Neural cell (in vitro differentiated cells): ENCODE results near the gene ZIC1. TPM values are rescaled to one million over a fixed set of nuclear protein-coding genes. Genes with fewer than 3 reads are reported as not detected.

Experiments used
- H2AFZ ChIP-seq: fragments of 200-600, 300-800 bp; sonication (generic), shearing (Covaris generic); 2 replicates; pipeline ENCODE4 v1.6.0; 2014; ENCODE audit warnings: low read depth, mild to moderate bottlenecking, antibody characterized with exemption, low read length, moderate library complexity
- H3F3A ChIP-seq: fragments of 200-600 bp; shearing (Covaris generic); 2 replicates; pipeline ENCODE4 v1.6.1; 2016; ENCODE audit warnings: mild to moderate bottlenecking, moderate library complexity, mixed read lengths, antibody characterized with exemption, low read length; ENCODE audit not compliant: insufficient read depth, poor library complexity, severe bottlenecking
- H3K27ac ChIP-seq: fragments of 200-600, 300-800 bp; sonication (generic), shearing (Covaris generic); 2 replicates; pipeline ENCODE4 v1.5.1; 2014; ENCODE audit warnings: mild to moderate bottlenecking, low read length, moderate library complexity
- H3K27me3 ChIP-seq: fragments of 300-800, 200-600 bp; sonication (generic), shearing (Covaris generic); 2 replicates; pipeline ENCODE4 v1.6.0; 2014; ENCODE audit warnings: mild to moderate bottlenecking, low read depth, low read length, moderate library complexity; ENCODE audit not compliant: insufficient read depth
- H3K36me3 ChIP-seq: fragments of 300-800, 200-600 bp; sonication (generic), shearing (Covaris generic); 2 replicates; pipeline ENCODE4 v1.5.1; 2014; ENCODE audit warnings: mild to moderate bottlenecking, antibody characterized with exemption, low read length, moderate library complexity; ENCODE audit not compliant: insufficient read depth
- H3K4me2 ChIP-seq: fragments of 300-800, 200-600 bp; sonication (generic), shearing (Covaris generic); 2 replicates; pipeline ENCODE4 v1.6.0; 2014; ENCODE audit warnings: mild to moderate bottlenecking, low read length
- H3K4me3 ChIP-seq: fragments of 300-800, 200-600 bp; sonication (generic), shearing (Covaris generic); 2 replicates; pipeline ENCODE4 v1.5.1; 2014; ENCODE audit warnings: mild to moderate bottlenecking, low read length, moderate library complexity
- H3K79me2 ChIP-seq: fragments of 200-600 bp; shearing (Covaris generic); replicated peaks from 2 replicates; pipeline ENCODE4 v1.6.0; 2014; ENCODE audit warnings: mild to moderate bottlenecking, low read length, moderate library complexity; ENCODE audit not compliant: insufficient read depth
- H3K9ac ChIP-seq: fragments of 300-800, 200-600 bp; sonication (generic), shearing (Covaris generic); 2 replicates; pipeline ENCODE4 v1.6.1; 2016; ENCODE audit warnings: mild to moderate bottlenecking, low read length, mixed read lengths
- H3K9me2 ChIP-seq: fragments of 200-600 bp; shearing (Covaris generic); 2 replicates; pipeline ENCODE4 v1.6.1; 2016; ENCODE audit warnings: mild to moderate bottlenecking, low read length, mixed read lengths; ENCODE audit not compliant: insufficient read depth
- H3K9me3 ChIP-seq: fragments of 200-600, 300-800 bp; sonication (generic), shearing (Covaris generic); 2 replicates; pipeline ENCODE4 v1.6.1; 2016; ENCODE audit warnings: mild to moderate bottlenecking, mixed run types, low read length, moderate library complexity, mixed read lengths
- H4K20me1 ChIP-seq: fragments of 200-600 bp; shearing (Covaris generic); 2 replicates; pipeline ENCODE4 v1.6.1; 2016; ENCODE audit warnings: mild to moderate bottlenecking, mixed run types; ENCODE audit not compliant: insufficient read depth
- EP300 ChIP-seq: fragments of 450-650 bp; conservative IDR thresholded peaks from 2 replicates; pipeline ENCODE4 v1.6.1; 2014; ENCODE audit warnings: antibody characterized with exemption, mild to moderate bottlenecking, moderate library complexity; ENCODE audit not compliant: poor library complexity, severe bottlenecking
- MXI1 ChIP-seq: fragments of 450-650 bp; conservative IDR thresholded peaks from 2 replicates; pipeline ENCODE4 v1.6.1; 2014; ENCODE audit warnings: antibody characterized with exemption, mild to moderate bottlenecking; ENCODE audit not compliant: poor library complexity, severe bottlenecking
- POLR2AphosphoS5 ChIP-seq: IDR thresholded peaks from 2 replicates; pipeline ENCODE4 v1.6.1; 2012
- RAD21 ChIP-seq: fragments of 450-650 bp; conservative IDR thresholded peaks from 2 replicates; pipeline ENCODE4 v1.6.1; 2014; ENCODE audit warnings: antibody characterized with exemption, mild to moderate bottlenecking, moderate library complexity
- TAF1 ChIP-seq: IDR thresholded peaks from 2 replicates; pipeline ENCODE4 v1.6.1; 2012; ENCODE audit warnings: low read depth
- polyA plus RNA-seq: library from polyadenylated mRNA; depleted of rRNA; stranded (reverse); fragments of >200 nt; gene quantifications from 2 replicates; pipeline ENCODE4 v1.2.3, GENCODE V29; 2014
- TF ChIP-seq, protein P1 (sequence below): fragments of 450-650 bp; IDR thresholded peaks from 2 replicates; pipeline ENCODE4 v1.5.1; 2014; ENCODE audit warnings: antibody characterized with exemption, mild to moderate bottlenecking, moderate library complexity; ENCODE audit not compliant: poor library complexity, severe bottlenecking
- TF ChIP-seq, protein P2 (sequence below): IDR thresholded peaks from 2 replicates; pipeline ENCODE4 v1.6.1; 2012; ENCODE audit warnings: borderline replicate concordance

ZIC1 gene
- polyA plus RNA-seq, 1 donor from 2014 or later = 183 TPM

DNA sequence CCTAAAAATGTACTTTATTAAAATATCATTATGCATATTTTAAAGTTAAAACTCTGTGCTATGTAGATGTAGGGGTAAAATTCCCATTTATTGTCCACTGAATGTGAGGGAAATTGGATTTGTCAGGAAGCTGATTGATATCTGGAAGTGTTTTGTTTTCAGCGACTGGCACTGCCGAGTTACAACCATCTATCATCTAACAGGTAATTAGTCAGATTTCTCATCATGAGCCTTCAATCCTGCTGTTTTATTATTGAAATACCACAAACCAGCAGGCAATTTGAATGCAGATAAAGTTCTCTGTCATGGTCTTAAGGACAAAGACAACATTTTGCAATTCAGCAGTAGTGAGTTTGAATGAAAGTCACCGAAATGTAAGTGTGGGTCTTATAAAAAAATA, 40.5 kb downstream of the ZIC1 start:
- H3K79me2 ChIP-seq = no peaks in the 10 kb centered on the region
- no peak overlapping the region for H3K4me2 ChIP-seq
- H3K9ac ChIP-seq = no peak overlapping the region
- H3K36me3 ChIP-seq = no peaks in the 10 kb centered on the region
- H3K9me2 ChIP-seq = no peaks in the 10 kb centered on the region
- no peaks in the 10 kb centered on the region for H4K20me1 ChIP-seq
- no peaks in the 10 kb centered on the region for H3F3A ChIP-seq
- H3K4me3 ChIP-seq = no peak overlapping the region
- no peaks in the 10 kb centered on the region for H3K27me3 ChIP-seq
- H3K9me3 ChIP-seq = no peaks in the 10 kb centered on the region
- H3K27ac ChIP-seq = no peak overlapping the region
- TF ChIP-seq EP300 (peak; percentile 63), POLR2AphosphoS5 (peak; percentile 27)
- TF ChIP-seq, protein P1, sequence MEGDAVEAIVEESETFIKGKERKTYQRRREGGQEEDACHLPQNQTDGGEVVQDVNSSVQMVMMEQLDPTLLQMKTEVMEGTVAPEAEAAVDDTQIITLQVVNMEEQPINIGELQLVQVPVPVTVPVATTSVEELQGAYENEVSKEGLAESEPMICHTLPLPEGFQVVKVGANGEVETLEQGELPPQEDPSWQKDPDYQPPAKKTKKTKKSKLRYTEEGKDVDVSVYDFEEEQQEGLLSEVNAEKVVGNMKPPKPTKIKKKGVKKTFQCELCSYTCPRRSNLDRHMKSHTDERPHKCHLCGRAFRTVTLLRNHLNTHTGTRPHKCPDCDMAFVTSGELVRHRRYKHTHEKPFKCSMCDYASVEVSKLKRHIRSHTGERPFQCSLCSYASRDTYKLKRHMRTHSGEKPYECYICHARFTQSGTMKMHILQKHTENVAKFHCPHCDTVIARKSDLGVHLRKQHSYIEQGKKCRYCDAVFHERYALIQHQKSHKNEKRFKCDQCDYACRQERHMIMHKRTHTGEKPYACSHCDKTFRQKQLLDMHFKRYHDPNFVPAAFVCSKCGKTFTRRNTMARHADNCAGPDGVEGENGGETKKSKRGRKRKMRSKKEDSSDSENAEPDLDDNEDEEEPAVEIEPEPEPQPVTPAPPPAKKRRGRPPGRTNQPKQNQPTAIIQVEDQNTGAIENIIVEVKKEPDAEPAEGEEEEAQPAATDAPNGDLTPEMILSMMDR = no peak
- TF ChIP-seq, protein P2, sequence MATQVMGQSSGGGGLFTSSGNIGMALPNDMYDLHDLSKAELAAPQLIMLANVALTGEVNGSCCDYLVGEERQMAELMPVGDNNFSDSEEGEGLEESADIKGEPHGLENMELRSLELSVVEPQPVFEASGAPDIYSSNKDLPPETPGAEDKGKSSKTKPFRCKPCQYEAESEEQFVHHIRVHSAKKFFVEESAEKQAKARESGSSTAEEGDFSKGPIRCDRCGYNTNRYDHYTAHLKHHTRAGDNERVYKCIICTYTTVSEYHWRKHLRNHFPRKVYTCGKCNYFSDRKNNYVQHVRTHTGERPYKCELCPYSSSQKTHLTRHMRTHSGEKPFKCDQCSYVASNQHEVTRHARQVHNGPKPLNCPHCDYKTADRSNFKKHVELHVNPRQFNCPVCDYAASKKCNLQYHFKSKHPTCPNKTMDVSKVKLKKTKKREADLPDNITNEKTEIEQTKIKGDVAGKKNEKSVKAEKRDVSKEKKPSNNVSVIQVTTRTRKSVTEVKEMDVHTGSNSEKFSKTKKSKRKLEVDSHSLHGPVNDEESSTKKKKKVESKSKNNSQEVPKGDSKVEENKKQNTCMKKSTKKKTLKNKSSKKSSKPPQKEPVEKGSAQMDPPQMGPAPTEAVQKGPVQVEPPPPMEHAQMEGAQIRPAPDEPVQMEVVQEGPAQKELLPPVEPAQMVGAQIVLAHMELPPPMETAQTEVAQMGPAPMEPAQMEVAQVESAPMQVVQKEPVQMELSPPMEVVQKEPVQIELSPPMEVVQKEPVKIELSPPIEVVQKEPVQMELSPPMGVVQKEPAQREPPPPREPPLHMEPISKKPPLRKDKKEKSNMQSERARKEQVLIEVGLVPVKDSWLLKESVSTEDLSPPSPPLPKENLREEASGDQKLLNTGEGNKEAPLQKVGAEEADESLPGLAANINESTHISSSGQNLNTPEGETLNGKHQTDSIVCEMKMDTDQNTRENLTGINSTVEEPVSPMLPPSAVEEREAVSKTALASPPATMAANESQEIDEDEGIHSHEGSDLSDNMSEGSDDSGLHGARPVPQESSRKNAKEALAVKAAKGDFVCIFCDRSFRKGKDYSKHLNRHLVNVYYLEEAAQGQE = peak; percentile 34
- no peak overlapping the region for H2AFZ ChIP-seq

DNA sequence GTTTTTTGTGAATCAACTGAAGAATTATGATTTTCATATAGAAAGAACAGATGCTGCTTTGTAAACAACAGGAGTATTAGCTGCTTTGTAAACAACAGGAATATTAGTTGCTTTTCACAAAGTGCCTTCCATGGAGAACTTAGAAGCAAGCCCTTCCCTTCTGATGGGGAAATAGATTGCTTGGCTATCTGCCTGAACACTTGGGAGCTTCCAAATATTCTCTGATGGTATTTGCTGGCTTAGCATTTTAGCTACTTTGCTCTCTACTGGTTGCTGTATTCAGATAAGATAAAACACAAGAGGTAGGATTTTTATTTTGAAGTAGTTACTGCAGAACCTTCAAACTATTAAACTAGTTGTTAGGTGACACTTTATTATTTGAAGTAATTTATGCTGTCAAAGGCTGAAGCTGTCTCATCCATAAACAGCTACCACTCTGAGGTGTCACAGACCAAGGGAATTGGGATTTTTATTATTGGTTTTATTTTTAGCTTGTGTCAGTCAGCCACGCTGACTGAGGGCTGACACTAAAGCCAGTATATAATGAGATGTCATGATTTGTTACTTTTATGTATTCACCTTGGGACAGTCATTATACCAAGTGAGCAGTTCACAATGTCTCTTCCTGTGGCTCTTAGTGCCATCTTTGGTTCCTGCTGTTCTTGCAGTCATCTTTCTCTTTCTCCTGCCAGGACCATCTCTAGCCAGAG, 50.0 kb downstream of the ZIC1 start:
- Histone ChIP-seq H3F3A (no peaks in the 10 kb centered on the region), H3K4me2 (no peak overlapping the region), H3K27ac (peak overlapping the region; percentile 47), H3K4me3 (no peak overlapping the region), H3K36me3 (no peaks in the 10 kb centered on the region), H2AFZ (no peak overlapping the region), H3K9me2 (no peaks in the 10 kb centered on the region), H3K79me2 (no peaks in the 10 kb centered on the region), H3K9ac (no peak overlapping the region), H3K9me3 (no peaks in the 10 kb centered on the region), H4K20me1 (no peaks in the 10 kb centered on the region), H3K27me3 (no peaks in the 10 kb centered on the region)
- no peak for TF ChIP-seq RAD21
- TF ChIP-seq, protein P1 = no peak
- peak; percentile 54 for TF ChIP-seq POLR2AphosphoS5
- no peak for TF ChIP-seq TAF1
- TF ChIP-seq EP300 = peak; percentile 95
- TF ChIP-seq MXI1 = no peak
